Measurements from ENCODE around the gene SURF2.
A peak's percentile ranks its signal among the peaks of the same experiment; 100 is the strongest.

The SURF2 gene

GRCh38 chr9:133354766-133355165 lies 1.6 kb upstream of the SURF2 start:
- no peak for DNase-seq (ENCODE audit: low spot score)

- no peak for DNase-seq (ENCODE audit: low spot score)
Measured at GRCh38 chr9:133355881-133356357, 431 bp upstream of the SURF2 start.

GRCh38 chr9:133357656-133358055 lies 1.3 kb downstream of the SURF2 start:
- no peak for DNase-seq (ENCODE audit: low spot score)

GRCh38 chr9:133359399-133360175 lies 3.2 kb downstream of the SURF2 start:
- no peak for DNase-seq (ENCODE audit: low spot score)

GRCh38 chr9:133360400-133361393 lies 4.3 kb downstream of the SURF2 start:
- DNase-seq (ENCODE audit: low spot score) = no peak

GRCh38 chr9:133361507-133362092 lies 5.2 kb downstream of the SURF2 start:
- DNase-seq (ENCODE audit: low spot score) = no peak

- DNase-seq (ENCODE audit: low spot score) = no peak
Measured at GRCh38 chr9:133362359-133363044, 6.2 kb downstream of the SURF2 start.

- no peak for DNase-seq (ENCODE audit: low spot score)
Measured at GRCh38 chr9:133366435-133366834, 10.1 kb downstream of the SURF2 start.

GRCh38 chr9:133367221-133367620 lies 10.9 kb downstream of the SURF2 start:
- no peak for DNase-seq (ENCODE audit: low spot score)

- no peak for DNase-seq (ENCODE audit: low spot score)
Measured at GRCh38 chr9:133367778-133368177, 11.4 kb downstream of the SURF2 start.

- no peak for DNase-seq (ENCODE audit: low spot score)
Measured at GRCh38 chr9:133368249-133368881, 12.0 kb downstream of the SURF2 start.

GRCh38 chr9:133369422-133369821 lies 13.1 kb downstream of the SURF2 start:
- no peak for DNase-seq (ENCODE audit: low spot score)

- DNase-seq (ENCODE audit: low spot score) = no peak
Measured at GRCh38 chr9:133369933-133370332, 13.6 kb downstream of the SURF2 start.

- DNase-seq (ENCODE audit: low spot score) = no peak
Measured at GRCh38 chr9:133370685-133371084, 14.3 kb downstream of the SURF2 start.

GRCh38 chr9:133371261-133371711 lies 14.9 kb downstream of the SURF2 start:
- peak; percentile 54 for DNase-seq (ENCODE audit: low spot score)

- no peak for DNase-seq (ENCODE audit: low spot score)
Measured at GRCh38 chr9:133372144-133372543, 15.8 kb downstream of the SURF2 start.

- no peak for DNase-seq (ENCODE audit: low spot score)
Measured at GRCh38 chr9:133374612-133375115, 18.3 kb downstream of the SURF2 start.

GRCh38 chr9:133375116-133375723 lies 18.9 kb downstream of the SURF2 start:
- DNase-seq (ENCODE audit: low spot score) = no peak

GRCh38 chr9:133375724-133376654 lies 19.6 kb downstream of the SURF2 start, which contains the start of the genes STKLD1 and SURF4:
Gene STKLD1, plus strand, starts transcription at chr9:133376366. Its CDS starts 108 bp downstream, at chr9:133376474.
Gene SURF4, minus strand, starts transcription at chr9:133376060. Its CDS starts 91 bp downstream, at chr9:133375969.
- peak; percentile 94 for DNase-seq (ENCODE audit: low spot score)
